ENCODE data around the gene NAXD.

NAXD gene

DNA sequence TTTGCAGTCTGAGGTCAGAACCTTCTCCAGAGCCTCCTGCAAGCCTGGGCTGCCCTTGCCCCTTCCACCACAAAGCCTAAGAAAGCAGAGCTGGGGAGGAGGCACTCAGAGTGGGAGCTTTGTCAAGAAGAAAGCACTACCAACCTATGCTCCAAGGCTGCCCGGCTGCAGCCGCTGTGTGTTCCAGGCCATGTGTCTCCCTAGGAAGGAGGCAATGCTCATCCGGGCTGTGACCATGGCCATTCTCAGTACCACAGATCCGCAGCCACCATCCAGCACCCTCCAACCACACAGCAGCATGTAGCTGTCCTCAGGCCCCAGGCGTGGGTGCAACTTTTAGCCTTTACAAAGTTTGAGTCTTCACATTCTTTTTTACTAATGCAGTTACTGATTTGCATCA, 68.6 kb downstream of the NAXD start (continued):
- no peak for TF ChIP-seq ZNF16 (tag by site-specific recombination; IDR thresholded peaks at IDR 0.05; ENCODE audit: low read depth)

DNA sequence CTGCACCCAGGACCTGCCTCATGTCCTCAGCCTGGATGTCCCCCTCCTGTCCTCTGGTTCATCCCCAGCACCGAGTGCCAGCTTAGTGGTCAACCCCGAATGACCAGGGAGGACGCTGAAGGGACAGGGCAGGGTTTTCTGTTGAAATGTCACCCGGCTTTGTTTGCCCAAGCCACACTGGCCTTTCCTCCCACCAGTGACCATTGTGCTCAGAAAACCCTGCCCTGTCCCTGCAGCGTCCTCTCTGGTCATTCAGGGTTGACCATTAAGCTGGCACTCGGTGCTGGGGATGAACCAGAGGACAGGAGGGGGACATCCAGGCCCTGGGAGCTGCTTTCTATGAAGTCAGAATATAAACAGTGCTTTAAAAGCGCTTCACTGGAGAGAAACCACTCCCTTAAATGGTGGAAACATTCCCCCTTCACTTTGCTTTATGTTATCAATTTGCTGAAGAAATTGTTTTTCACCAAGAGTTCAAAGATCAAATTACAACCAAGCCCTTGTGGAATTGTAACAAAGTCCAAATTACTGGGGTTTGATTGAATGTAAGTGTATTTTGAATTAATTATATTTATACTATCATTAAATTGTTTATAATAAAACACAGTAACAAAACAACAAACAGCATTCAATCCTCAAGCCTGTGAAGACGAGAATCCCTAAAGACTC, 69.2 kb downstream of the NAXD start:
- ChIA-PET CTCF (interaction anchor here (1.3 kb wide), 1 partner anchor 134 kb away, joined by 3 read pairs; no protein-coding TSS in a partner anchor), POLR2A (interaction anchor here (1.6 kb wide), 1 partner anchor 31 kb away, joined by 7 read pairs; no protein-coding TSS in a partner anchor)
- no peak overlapping the region for H3K4me3 ChIP-seq (ENCODE audit: low read depth, low read length)
- no peak overlapping the region for H3K27ac ChIP-seq (ENCODE audit: extremely low read depth, low read depth, low read length)
- no peaks in the 10 kb centered on the region for H3K4me1 ChIP-seq (ENCODE audit: control insufficient read depth, insufficient read depth, low read length)
- TF ChIP-seq ZNF404 (tag by site-specific recombination; IDR thresholded peaks at IDR 0.05) (no peak), ZNF660 (tag by site-specific recombination; IDR thresholded peaks at IDR 0.05) (no peak)
- TF ChIP-seq, protein P1, sequence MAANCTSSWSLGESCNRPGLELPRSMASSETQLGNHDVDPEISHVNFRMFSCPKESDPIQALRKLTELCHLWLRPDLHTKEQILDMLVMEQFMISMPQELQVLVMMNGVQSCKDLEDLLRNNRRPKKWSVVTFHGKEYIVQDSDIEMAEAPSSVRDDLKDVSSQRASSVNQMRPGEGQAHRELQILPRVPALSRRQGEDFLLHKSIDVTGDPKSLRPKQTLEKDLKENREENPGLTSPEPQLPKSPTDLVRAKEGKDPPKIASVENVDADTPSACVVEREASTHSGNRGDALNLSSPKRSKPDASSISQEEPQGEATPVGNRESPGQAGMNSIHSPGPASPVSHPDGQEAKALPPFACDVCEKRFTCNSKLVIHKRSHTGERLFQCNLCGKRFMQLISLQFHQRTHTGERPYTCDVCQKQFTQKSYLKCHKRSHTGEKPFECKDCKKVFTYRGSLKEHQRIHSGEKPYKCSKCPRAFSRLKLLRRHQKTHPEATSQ (tag by site-specific recombination; IDR thresholded peaks at IDR 0.05), result no peak
- TF ChIP-seq, protein P2, sequence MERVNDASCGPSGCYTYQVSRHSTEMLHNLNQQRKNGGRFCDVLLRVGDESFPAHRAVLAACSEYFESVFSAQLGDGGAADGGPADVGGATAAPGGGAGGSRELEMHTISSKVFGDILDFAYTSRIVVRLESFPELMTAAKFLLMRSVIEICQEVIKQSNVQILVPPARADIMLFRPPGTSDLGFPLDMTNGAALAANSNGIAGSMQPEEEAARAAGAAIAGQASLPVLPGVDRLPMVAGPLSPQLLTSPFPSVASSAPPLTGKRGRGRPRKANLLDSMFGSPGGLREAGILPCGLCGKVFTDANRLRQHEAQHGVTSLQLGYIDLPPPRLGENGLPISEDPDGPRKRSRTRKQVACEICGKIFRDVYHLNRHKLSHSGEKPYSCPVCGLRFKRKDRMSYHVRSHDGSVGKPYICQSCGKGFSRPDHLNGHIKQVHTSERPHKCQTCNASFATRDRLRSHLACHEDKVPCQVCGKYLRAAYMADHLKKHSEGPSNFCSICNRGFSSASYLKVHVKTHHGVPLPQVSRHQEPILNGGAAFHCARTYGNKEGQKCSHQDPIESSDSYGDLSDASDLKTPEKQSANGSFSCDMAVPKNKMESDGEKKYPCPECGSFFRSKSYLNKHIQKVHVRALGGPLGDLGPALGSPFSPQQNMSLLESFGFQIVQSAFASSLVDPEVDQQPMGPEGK (tag by site-specific recombination; IDR thresholded peaks at IDR 0.05), result no peak
- TF ChIP-seq, protein P3, sequence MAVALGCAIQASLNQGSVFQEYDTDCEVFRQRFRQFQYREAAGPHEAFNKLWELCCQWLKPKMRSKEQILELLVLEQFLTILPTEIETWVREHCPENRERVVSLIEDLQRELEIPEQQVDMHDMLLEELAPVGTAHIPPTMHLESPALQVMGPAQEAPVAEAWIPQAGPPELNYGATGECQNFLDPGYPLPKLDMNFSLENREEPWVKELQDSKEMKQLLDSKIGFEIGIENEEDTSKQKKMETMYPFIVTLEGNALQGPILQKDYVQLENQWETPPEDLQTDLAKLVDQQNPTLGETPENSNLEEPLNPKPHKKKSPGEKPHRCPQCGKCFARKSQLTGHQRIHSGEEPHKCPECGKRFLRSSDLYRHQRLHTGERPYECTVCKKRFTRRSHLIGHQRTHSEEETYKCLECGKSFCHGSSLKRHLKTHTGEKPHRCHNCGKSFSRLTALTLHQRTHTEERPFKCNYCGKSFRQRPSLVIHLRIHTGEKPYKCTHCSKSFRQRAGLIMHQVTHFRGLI (tag by site-specific recombination; IDR thresholded peaks at IDR 0.05), result no peak
- no peaks in the 10 kb centered on the region for H3K9me3 ChIP-seq (ENCODE audit: control insufficient read depth, insufficient read depth, low read depth, low read length)
- peaks cover 10 to 75% of the 10 kb centered on the region in 2 experiments; a peak in 2 of 3 replicates for H3K36me3 ChIP-seq (ENCODE audit: control insufficient read depth in 2 of 2, insufficient read depth in 1 of 2, low read length in 2 of 2)

DNA sequence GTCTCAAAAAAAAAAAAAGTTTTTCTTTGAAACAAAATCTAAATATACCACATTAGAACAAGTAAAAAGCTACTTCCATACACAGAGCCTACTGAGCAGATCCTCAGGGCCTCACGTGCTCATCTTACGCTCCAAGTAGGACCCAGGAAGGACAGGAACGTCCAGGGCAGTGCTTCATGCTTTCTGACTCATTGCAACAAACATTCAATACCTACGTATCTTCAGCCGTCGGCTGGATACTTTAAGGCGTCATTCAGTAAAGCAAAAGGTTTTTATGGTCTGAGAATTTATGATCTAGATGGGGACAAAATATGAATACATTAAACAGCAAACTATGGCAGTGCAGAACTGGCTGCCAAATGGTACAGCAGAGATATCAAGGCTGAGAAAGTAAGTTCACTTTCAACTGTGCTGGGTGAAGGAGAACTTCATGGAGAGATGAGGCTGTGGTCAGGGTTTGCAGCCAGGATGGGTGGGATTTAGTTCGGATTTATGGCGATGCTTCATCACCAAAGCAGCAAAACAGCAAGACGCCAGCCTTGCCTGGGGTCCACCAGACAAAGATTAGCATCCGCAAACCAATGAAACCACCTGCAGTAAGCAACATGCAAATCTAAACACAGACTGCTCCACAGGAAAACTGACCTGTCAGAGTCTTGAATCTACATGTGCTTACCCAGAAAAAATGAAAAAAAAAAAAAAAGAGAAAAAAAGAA, 70.1 kb downstream of the NAXD start:
- ChIA-PET CTCF (no interaction called here), POLR2A (no interaction called here)
- Histone ChIP-seq H3K36me3 (ENCODE audit: control insufficient read depth in 2 of 2, insufficient read depth in 1 of 2, low read length in 2 of 2) (peaks cover 10 to 75% of the 10 kb centered on the region in 2 experiments; a peak in 2 of 3 replicates), H3K27ac (ENCODE audit: extremely low read depth, low read depth, low read length) (no peak overlapping the region), H3K4me1 (ENCODE audit: control insufficient read depth, insufficient read depth, low read length) (no peaks in the 10 kb centered on the region), H3K9me3 (ENCODE audit: control insufficient read depth, insufficient read depth, low read depth, low read length) (no peaks in the 10 kb centered on the region), H3K4me3 (ENCODE audit: low read depth, low read length) (no peak overlapping the region)
- TF ChIP-seq MZF1 (tag by site-specific recombination; IDR thresholded peaks at IDR 0.05; ENCODE audit: borderline replicate concordance), result no peak
- TF ChIP-seq GLI4 (tag by site-specific recombination; IDR thresholded peaks at IDR 0.05), result no peak
- TF ChIP-seq, protein P4, sequence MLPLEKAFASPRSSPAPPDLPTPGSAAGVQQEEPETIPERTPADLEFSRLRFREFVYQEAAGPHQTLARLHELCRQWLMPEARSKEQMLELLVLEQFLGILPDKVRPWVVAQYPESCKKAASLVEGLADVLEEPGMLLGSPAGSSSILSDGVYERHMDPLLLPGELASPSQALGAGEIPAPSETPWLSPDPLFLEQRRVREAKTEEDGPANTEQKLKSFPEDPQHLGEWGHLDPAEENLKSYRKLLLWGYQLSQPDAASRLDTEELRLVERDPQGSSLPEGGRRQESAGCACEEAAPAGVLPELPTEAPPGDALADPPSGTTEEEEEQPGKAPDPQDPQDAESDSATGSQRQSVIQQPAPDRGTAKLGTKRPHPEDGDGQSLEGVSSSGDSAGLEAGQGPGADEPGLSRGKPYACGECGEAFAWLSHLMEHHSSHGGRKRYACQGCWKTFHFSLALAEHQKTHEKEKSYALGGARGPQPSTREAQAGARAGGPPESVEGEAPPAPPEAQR (tag by site-specific recombination; IDR thresholded peaks at IDR 0.05), result no peak
- no peak for TF ChIP-seq KLF8 (tag by site-specific recombination; IDR thresholded peaks at IDR 0.05)
- TF ChIP-seq ZNF37A (tag by site-specific recombination; IDR thresholded peaks at IDR 0.05), result no peak

DNA sequence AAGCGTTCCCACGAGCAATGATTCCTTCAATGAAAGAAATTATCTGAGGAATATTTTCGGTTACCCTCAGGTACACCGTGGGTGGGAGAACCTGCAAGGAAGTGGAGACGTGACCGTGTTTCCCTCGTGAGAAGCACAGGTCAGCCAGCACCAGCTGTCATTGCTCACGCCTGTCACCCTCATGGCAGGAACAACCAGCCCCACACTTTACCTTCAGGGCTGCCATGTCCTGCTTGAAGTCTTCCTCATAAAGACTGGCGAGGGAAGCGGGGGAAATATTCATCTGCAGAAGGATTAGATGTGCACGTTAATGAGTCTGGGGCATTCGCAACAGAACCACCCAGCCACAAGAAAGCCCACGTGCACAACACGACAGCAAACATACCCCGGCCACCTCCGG, 72.4 kb downstream of the NAXD start:
- no peaks in the 10 kb centered on the region for H3K4me1 ChIP-seq (ENCODE audit: control insufficient read depth, insufficient read depth, low read length)
- no peak overlapping the region for H3K27ac ChIP-seq (ENCODE audit: extremely low read depth, low read depth, low read length)
- H3K36me3 ChIP-seq (ENCODE audit: control insufficient read depth in 2 of 2, insufficient read depth in 1 of 2, low read length in 2 of 2), result peaks cover 10 to 62% of the 10 kb centered on the region in 2 experiments; a peak in 2 of 3 replicates
- CTCF ChIA-PET, result no interaction called here
- POLR2A ChIA-PET, result no interaction called here
- TF ChIP-seq ZNF473 (tag by site-specific recombination; IDR thresholded peaks at IDR 0.05), result no peak
- H3K9me3 ChIP-seq (ENCODE audit: control insufficient read depth, insufficient read depth, low read depth, low read length), result no peaks in the 10 kb centered on the region
- H3K4me3 ChIP-seq (ENCODE audit: low read depth, low read length), result no peak overlapping the region
